ENCODE results near the gene KDM4B.

The KDM4B gene

DNA sequence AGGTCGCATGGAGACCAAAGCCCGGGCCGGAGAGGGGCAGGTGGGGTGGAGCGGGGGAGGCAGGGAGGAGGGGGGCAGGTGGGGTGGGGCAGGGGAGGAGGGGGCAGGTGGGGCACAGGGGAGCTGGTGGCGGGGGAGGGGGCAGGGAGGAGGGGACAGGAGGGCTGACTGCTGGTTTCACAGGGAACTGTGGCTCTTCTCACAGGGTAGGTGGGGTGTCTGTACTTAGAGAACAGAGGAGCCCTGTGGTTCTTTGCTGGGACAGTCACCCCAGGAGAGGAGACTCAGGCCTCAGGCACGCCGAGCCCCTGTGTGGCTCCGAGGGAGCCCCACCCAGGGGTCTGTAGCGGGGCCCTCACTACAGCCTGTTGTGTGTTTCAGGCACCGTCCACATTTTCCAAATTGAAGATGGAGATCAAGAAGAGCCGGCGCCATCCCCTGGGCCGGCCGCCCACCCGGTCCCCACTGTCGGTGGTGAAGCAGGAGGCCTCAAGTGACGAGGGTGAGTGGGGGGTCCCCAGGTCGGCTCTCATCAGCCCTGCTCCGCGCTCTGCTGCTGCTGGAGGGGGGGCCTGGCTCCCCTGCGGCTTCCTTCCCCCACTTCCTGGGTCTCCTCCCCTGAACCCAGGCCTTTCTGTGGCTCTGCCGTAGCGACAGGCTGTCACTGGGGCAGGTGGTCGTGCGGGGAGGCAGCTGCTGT lies 162.7 kb downstream of the KDM4B start:
- Histone ChIP-seq H3K4me1 (ENCODE audit: control insufficient read depth, low read length) (peaks cover 63% of the 10 kb centered on the region), H3K36me3 (ENCODE audit: control insufficient read depth, low read length) (peaks cover 40% of the 10 kb centered on the region), H3K4me3 (ENCODE audit: low read length) (peak overlapping the region; percentile 77), H3K79me2 (ENCODE audit: control insufficient read depth, low read length) (peaks cover 3% of the 10 kb centered on the region), H4K20me1 (ENCODE audit: control insufficient read depth, insufficient read depth, low read depth, low read length) (no peaks in the 10 kb centered on the region), H3K27me3 (ENCODE audit: control insufficient read depth, low read length) (no peaks in the 10 kb centered on the region), H3K9me3 (ENCODE audit: control insufficient read depth, insufficient read depth, low read length) (no peaks in the 10 kb centered on the region), H3K9me2 (replicated peaks; ENCODE audit: control insufficient read depth, low read length) (no peaks in the 10 kb centered on the region), H3F3A (ENCODE audit: control insufficient read depth, insufficient read depth) (0 out of 2 replicates have a peak, but pooled peaks cover 2% of the 10 kb centered on the region), H3K4me2 (ENCODE audit: low read length) (peak overlapping the region; percentile 98), H3K27ac (ENCODE audit: low read depth, low read length) (peak overlapping the region; percentile 88)
- TF ChIP-seq, protein P1, sequence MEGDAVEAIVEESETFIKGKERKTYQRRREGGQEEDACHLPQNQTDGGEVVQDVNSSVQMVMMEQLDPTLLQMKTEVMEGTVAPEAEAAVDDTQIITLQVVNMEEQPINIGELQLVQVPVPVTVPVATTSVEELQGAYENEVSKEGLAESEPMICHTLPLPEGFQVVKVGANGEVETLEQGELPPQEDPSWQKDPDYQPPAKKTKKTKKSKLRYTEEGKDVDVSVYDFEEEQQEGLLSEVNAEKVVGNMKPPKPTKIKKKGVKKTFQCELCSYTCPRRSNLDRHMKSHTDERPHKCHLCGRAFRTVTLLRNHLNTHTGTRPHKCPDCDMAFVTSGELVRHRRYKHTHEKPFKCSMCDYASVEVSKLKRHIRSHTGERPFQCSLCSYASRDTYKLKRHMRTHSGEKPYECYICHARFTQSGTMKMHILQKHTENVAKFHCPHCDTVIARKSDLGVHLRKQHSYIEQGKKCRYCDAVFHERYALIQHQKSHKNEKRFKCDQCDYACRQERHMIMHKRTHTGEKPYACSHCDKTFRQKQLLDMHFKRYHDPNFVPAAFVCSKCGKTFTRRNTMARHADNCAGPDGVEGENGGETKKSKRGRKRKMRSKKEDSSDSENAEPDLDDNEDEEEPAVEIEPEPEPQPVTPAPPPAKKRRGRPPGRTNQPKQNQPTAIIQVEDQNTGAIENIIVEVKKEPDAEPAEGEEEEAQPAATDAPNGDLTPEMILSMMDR (IDR thresholded peaks at IDR 0.05; ENCODE audit: low read depth, low read length, poor library complexity, severe bottlenecking), result no peak
- TF ChIP-seq EZH2phosphoT487 (IDR thresholded peaks at IDR 0.05; ENCODE audit: borderline replicate concordance, low read length), result no peak

DNA sequence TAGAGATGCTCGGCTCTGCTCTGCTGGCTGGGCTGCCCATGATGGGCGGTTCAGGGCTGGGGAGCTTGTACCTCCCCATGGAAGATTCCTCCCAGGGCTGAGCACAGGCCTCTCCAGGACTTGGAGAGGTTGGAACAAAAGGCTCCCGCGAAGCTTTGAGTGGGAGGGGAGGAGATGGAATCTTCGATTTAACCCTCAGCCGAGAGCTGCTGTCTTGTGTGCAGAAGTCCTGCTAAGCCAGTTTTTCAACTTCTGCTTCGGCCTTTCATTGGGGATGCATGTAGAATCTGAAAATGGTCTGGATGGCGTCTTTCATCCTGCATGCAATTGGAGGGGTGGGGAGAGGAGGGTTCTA lies 163.3 kb downstream of the KDM4B start:
- Histone ChIP-seq H3F3A (ENCODE audit: control insufficient read depth, insufficient read depth) (0 out of 2 replicates have a peak, but pooled peaks cover 2% of the 10 kb centered on the region), H3K79me2 (ENCODE audit: control insufficient read depth, low read length) (peaks cover 3% of the 10 kb centered on the region), H3K27me3 (ENCODE audit: control insufficient read depth, low read length) (no peaks in the 10 kb centered on the region), H3K9me3 (ENCODE audit: control insufficient read depth, insufficient read depth, low read length) (no peaks in the 10 kb centered on the region), H3K4me1 (ENCODE audit: control insufficient read depth, low read length) (peaks cover 58% of the 10 kb centered on the region), H3K9me2 (replicated peaks; ENCODE audit: control insufficient read depth, low read length) (no peaks in the 10 kb centered on the region), H3K36me3 (ENCODE audit: control insufficient read depth, low read length) (peaks cover 43% of the 10 kb centered on the region), H4K20me1 (ENCODE audit: control insufficient read depth, insufficient read depth, low read depth, low read length) (no peaks in the 10 kb centered on the region), H3K27ac (ENCODE audit: low read depth, low read length) (peak overlapping the region; percentile 88), H3K4me3 (ENCODE audit: low read length) (peak overlapping the region; percentile 74), H3K4me2 (ENCODE audit: low read length) (peak overlapping the region; percentile 90)
- TF ChIP-seq, protein P1 (IDR thresholded peaks at IDR 0.05; ENCODE audit: low read depth, low read length, poor library complexity, severe bottlenecking), result no peak
- no peak for TF ChIP-seq EZH2phosphoT487 (IDR thresholded peaks at IDR 0.05; ENCODE audit: borderline replicate concordance, low read length)

DNA sequence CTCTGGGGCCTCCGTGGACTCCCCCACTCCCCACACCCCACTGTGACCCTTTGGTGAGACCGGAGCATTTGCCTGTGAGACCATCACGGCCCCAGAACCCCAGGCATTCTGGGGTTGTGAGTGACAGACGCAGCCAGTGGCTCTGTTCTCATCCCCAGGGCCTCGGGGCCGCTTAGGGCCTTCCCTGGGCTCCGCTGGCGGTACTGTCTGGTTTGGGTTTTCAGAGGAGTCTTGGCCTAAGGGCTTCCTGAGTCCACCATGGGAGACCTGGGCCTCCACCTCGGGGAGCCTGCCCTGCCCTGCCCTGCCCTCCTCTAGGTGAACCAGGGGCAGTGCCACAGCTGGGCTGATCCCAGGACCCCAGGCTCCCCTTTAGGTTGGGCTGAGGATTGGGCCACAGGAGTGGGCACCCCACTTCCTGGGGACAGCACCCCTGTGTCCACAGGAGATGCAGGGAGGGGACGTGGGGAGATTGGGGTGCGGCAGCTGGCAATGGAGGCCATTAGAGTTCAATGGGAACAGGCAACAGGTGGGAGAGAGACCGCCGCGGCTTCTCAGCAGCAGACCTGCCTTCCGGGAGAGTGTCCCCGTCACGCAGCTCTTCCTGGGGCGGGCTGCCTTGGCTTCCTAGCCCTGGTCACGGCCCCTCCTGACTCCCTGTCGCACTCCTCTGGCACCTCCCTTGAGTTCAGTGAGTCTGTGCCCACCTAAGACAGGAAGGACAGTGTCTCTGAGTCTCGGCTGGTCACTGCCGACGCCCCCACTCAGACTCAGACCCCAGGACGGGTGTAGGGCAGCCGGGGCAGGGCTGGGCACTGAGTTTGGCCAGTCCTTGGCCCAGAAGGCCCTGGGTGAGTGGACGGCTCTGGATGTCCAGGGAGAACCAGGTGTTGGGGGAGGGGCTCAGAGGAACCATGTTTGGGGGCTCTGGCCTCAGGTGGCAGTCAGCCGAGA lies 164.1 kb downstream of the KDM4B start:
- H3K27ac ChIP-seq (ENCODE audit: low read depth, low read length), result peak overlapping the region; percentile 88
- no peaks in the 10 kb centered on the region for H3K9me3 ChIP-seq (ENCODE audit: control insufficient read depth, insufficient read depth, low read length)
- H3K4me1 ChIP-seq (ENCODE audit: control insufficient read depth, low read length), result peaks cover 54% of the 10 kb centered on the region
- H3K4me3 ChIP-seq (ENCODE audit: low read length), result no peak overlapping the region
- peak overlapping the region; percentile 90; the same call in 1 of the 2 replicates for H3K4me2 ChIP-seq (ENCODE audit: low read length)
- no peaks in the 10 kb centered on the region for H4K20me1 ChIP-seq (ENCODE audit: control insufficient read depth, insufficient read depth, low read depth, low read length)
- 0 out of 2 replicates have a peak, but pooled peaks cover 2% of the 10 kb centered on the region for H3F3A ChIP-seq (ENCODE audit: control insufficient read depth, insufficient read depth)
- peaks cover 3% of the 10 kb centered on the region for H3K79me2 ChIP-seq (ENCODE audit: control insufficient read depth, low read length)
- TF ChIP-seq, protein P1 (IDR thresholded peaks at IDR 0.05; ENCODE audit: low read depth, low read length, poor library complexity, severe bottlenecking), result no peak
- no peak for TF ChIP-seq EZH2phosphoT487 (IDR thresholded peaks at IDR 0.05; ENCODE audit: borderline replicate concordance, low read length)
- H3K9me2 ChIP-seq (replicated peaks; ENCODE audit: control insufficient read depth, low read length), result no peaks in the 10 kb centered on the region
- peaks cover 51% of the 10 kb centered on the region for H3K36me3 ChIP-seq (ENCODE audit: control insufficient read depth, low read length)
- no peaks in the 10 kb centered on the region for H3K27me3 ChIP-seq (ENCODE audit: control insufficient read depth, low read length)
